Activated T-cell treated with anti-CD3 and anti-CD28 coated beads for 48 hours (primary cell): ENCODE data around the gene TRDMT1.
A peak's percentile ranks its signal among the peaks of the same experiment; 100 is the strongest.

Experiments
- DNase-seq: peaks from one replicate; pipeline ENCODE4 v3.0.0-alpha.2; 2020; ENCODE audit warnings: low read depth

TRDMT1 gene

DNA sequence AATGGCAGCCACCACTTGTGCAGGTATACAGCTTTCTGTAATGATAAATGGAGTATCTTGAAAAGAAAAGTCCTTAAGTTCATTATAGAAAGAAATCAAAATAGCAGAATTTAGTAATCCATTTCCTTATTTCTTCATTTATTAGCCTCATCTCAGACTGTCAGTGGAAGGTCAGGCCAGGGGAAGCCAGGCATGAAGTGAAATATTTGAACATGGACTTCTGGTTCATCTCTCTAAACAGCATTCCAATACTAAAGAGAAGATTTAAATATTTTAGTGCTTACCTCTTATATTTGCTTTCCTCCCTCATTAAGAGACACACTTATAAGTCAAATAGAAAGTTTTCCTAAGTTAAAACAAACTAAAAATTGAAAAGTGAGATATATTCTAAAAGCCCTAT, 26.8 kb downstream of the TRDMT1 start:
- no peak for DNase-seq

DNA sequence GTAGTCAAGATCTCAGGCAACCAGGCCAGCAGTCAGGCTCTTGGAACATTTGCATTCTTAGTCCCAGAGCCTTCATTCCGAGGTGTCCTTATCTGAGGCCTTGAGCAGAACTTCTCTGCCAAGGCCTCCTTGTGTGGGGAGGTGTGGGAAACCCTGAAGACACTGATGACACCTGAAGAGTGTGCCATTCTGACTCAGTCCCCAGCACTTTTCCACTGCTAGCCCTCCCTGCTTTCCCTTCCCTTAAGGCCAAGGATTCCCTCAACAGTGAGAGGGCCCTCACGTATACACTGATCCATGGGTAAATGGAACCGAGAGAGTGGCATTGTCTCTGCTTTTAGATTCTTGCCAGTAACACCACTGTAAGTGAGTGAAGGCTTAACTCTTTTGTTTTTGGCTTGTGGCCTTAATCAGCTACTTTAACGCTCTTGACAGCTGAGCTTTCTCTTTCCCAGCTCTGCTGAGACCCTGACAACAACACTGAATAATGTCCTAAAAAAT, 30.3 kb downstream of the TRDMT1 start:
- no peak for DNase-seq

DNA sequence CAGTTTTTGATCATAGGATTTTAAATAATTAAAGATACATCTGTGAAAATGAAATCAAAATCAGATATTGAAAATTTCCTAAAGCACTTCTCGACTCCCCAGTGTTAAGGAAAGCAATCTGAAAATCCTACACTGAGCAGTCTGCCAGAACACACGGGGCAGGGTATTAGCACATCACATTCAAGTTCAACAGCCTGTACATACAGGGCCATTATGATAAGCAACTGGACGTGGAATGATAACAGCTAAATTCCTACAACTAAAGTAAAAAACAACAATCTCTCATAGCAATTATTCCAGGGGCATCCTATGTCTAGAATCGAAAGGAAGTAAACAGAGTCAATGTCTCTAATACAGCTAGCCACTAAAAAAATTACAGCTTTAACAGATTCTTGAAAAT, 31.7 kb downstream of the TRDMT1 start:
- DNase-seq = no peak

DNA sequence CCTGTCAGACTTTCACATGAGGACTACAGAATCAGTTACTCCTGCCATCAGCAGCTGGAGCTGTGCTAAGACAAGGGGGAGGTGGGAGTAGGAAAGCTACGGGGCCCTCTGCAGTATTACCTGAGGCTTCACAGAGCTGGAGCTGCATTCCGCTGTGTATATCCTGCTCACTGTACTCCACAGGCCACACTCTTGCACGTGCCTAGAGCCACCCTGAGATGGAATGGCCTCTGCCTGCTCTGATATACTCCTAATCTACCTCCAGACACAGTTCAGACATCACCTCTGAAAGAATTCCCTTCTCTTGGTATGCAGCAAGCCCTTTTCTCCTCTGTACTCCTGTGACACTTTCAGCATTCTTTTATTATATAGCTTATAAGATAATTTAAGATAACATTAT, 34.8 kb downstream of the TRDMT1 start:
- no peak for DNase-seq

DNA sequence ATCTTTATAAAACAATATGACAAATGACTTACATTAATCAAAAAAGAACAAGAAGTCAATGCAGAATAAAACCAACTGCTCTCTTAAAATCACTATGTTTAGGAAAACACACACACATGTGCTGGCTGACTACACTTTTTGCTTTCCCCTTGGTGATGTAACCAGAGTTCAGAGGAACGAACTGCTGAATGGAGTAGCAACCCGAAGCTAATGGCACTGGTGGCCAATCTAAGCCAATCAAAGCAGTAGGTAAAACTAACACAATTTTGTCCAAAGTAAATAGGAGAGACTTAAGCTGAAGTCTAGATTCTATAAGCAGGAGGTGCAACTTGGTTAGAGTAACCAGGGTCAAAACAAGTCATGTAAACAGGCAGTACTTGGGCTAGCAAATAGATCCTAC, 38.6 kb downstream of the TRDMT1 start:
- DNase-seq = no peak

DNA sequence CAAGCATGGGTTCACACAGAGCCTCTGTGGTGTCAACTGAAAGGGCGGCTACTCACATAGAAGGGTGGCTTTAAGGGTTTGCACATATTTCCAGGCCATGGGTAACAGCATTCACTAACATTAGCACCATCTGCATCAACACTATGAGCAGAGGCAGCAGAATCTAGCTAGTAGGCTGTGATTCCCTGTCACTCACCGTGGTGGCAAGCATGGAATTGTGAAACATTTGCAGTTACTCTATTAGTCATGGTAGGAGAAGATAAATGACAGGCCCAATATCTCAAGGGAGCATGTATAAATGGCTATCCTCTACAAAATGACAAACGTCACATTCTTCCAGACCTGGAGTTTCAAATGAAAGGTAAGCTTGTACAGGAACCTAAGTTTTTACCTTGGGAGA, 39.7 kb downstream of the TRDMT1 start:
- no peak for DNase-seq

DNA sequence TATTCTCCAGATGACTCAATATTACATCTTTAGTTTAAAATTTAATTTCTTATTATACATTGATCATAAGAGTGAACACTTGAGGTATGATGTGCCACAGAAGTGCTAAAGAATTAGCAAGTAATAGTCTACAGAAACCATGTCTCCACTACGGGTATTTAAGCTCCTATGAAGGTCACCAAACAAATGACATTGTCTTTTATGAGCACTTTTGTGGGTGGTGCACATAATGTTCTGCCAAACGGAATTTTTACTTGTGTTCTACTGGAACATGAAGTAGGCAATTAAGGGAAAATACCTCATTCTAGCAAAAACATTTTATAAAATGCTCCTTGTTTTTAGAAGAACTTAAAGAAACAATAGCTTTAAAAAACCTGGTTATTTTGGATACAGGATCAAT, 44.4 kb downstream of the TRDMT1 start:
- no peak for DNase-seq

DNA sequence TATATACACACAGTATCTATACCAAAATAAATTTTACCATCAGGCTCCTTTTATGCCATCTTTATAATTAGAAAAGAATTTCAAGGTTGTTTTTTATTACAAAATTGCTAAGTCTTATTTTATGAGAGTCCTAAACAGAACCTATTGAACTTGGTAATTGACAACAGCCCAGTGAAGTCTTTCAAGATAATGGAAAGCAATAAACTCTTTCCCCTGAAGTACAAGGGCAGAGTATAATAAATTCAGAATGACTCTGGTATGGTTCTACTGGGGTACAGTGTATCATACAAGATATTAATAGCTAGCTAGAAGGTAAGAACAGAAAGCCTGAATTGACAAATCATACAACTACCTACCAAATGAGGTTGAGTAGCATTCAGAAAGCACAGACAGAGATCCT, 45.6 kb downstream of the TRDMT1 start:
- DNase-seq = no peak

DNA sequence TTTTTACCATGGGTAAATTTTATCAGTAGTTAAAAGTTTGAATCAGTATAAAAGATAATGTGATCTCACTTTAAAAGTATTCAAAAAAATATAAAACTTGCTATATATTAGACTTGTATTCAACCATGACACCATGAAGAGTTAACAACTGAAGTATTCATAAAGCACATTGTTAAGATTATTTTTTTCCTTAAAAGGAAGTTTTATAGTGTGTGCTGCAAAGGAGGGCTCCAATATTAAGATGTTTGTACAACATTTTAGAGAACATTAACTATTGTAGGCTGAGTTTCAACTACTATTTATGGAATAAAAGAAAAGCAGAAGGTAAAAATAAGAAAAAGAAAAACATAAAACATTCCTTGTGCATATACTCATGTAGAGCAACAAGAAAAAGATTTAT, 47.4 kb downstream of the TRDMT1 start:
- DNase-seq = no peak

DNA sequence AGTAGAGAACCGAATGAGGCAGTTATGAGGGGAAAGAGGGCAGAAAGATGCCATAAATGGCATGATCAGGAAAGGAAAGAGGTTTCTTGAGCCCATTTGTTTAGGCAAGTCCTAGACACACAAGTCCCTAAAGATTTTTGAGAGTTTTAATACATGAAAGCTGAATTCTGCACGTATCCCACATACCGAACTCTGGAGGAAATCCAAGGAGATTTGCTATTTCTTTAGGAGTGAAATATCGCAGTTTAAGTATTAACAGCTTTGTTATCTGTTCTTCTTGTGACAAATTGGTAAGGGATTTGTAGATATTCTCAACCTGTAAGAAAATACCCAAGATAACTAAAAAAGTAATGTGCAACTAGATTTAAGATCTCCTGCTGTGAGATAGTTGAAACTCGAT, 48.2 kb downstream of the TRDMT1 start:
- DNase-seq = no peak

DNA sequence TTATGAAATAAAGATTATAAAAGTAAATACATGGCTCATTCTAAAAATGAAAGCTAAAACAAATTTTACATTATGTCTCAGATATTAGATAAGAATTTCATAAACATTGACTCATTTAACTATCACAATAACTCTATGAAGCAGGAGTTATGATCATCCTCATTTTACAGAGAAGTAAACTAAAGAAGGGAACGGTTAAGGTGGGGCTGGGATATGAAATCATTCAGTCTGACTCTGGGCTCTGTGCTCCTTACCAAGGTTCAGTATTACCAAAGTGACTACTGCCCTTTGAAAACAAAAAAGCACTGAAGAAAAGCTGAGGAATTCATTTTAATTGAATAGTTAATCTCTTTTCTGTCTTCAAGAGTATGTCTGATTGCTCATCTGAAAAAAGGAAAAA, 49.8 kb downstream of the TRDMT1 start:
- no peak for DNase-seq

DNA sequence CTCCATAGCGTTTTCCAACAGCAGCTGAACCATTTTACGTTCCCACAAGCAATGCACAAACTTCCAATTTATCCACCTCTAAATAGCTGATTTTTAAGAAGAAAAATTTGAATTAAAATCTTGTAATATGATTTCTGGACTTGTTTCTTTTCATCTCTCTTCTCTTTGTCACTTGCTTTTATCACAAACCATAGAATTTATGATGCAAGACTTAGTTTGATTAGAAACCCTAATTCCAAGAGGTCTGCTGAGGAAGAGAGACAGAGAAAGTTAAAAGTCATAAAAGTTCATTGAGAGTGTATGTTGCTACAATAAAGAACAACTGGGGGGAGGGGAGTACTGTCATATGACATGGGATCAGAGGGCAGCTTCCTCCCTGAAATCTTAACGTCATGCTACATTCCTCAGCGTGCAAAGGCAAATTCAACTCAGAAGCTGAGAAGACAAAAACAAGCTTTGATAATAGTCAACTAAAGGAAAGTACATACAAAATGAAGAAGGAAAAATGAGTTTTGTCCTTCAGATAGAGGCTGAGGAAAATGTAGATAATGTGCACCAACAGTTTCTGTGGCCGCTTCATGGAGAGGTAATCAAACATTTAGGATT, 53.5 kb downstream of the TRDMT1 start:
- DNase-seq = no peak

DNA sequence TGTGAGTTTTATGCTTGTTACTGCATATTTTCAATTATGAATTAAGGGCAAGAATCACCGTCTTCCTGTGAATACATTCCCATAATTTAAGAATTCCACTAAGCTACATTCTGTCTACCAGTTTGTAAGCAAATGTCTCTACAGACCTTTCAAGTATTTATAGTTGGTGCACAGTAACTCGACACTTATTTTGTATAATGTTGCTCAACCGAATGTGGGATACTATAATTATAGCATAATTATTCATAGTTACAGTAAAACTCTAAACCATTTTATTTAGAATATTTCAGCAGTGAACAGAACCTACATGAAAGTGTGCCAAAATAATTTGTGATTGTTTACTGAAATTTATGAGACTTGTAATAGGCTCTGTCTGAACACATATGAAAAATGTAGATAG, 54.6 kb downstream of the TRDMT1 start:
- DNase-seq = no peak

DNA sequence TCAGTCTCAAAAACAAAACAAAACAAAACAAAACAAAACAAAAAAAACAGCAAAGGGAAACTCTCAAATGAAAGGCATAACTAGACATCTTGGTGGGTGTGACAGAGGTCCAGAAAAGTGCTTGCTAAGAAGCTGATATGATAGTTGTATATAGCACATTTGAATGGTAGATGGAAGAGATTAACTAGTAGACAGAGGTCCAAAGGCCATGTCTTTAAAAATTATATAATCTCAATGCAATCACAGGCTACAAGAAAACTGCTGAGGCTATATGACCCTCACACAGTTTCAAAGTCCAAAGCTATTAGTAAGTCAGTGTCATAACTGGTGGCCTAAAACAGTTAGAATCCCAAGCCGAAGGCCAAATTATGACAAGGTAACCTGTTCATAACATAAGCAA, 56.2 kb downstream of the TRDMT1 start:
- DNase-seq = no peak

DNA sequence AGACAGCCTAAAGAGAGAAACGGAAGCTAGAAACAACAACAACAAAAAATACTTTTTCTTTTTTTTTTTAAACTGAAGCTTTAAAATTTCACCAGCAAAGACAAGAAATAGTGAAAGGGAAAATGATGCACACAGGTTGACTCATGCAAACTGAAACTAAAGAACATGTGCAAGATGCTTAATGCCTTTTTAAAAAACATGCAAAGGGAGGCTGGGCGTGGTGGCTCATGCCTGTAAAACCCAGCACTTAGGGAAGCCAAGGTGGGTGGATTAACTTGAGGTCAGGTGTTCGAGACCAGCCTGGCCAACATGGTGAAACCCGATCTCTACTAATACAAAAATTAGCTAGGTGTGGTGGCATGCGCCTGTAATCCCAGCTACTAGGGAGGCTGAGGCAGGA, 56.7 kb downstream of the TRDMT1 start:
- DNase-seq = peak; percentile 50

DNA sequence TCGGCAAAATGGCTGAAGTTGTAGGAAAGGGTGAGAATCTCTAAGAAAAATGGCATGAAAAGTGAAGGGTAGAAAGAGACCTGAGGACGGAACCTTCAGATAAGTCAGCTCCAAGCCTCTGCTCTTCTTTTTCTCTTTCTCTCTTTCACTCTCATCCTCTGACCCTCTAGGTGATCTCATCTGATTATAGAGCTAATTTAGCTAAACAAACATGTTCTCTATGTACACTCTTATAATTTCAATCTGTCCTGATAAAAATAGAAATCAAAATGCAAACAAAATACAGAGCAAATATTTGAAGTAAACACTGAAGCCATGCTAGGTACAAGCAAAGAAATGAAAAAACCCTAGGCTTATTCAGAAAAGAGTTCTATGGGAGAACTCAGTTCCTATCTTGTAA, 57.4 kb downstream of the TRDMT1 start:
- DNase-seq = no peak

DNA sequence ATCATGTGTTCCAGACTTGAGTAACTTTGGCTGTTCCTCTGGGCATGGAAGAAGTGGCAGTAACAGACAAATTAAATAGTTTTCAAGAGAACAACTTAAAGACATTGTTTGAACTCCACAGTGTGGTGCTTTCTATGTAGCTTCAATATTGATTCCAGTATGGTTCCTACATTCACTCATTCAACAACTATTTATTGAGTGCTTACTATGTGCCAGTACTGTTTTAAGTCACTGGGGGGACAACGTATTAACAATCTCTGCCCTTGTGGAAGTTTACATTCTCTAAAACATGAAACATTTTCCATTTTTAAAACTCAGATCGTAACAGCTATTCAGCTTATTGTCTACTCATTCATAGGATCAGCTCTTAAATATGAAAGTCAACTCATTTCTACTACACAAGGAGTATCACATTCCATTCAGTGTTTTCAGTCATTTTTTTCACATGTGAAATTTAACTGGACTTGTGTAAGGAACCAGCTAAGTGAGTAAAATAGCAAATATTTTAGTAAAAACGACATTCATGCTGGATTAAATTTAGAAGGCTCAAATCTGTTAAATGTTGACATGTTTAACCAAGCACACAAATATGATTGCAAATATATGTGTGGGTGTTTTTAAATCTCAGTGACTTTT, 58.3 kb downstream of the TRDMT1 start:
- no peak for DNase-seq

DNA sequence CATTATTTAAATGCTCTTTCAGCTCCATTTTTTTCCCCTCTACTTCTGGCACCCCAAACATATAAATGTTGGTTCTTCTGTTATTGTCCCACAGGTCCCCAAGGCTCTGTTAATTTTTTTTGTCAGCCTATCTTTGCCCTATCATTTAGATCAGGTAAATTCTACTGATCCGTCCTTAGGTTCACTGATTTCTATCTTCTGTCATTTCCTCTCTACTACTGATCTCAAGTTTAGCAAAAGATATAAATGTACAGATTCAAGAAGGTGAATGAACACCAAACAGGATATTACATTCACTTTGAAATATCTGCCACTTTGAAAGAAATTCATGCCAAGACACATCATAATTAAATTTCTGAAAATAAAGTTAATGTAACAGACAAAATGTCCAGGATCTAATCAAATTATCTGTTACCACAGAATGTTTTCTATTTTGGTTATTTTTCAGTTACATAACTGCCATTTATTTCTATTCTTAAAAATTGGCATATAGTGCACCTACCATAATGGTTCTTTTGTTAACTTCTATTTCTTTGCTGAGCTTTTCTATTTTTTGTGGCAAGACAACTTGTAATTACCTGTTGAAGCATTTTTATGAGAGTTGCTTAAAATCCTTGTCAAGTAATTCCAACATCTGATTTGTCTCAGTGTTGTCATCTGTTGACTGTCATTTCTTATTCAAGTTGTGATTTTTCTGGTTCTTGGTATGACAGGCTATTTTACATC, 59.8 kb downstream of the TRDMT1 start:
- DNase-seq = no peak

DNA sequence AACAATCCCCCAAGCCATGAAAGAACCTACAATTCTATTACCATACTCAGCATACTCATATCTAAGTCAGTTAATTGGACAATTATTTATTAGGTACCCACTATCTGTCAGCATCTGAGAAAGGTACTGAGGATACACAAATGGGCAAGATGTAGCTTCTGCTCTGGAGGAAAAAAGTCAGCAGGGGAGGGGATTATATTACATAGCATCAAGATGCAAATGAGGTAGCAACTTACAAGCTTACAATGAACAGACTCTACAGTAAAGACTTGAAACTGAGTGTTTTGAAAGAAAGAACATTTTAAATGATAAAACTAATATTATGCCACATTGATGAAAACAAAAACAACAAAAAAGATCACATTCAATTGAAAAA, 61.1 kb downstream of the TRDMT1 start:
- no peak for DNase-seq

DNA sequence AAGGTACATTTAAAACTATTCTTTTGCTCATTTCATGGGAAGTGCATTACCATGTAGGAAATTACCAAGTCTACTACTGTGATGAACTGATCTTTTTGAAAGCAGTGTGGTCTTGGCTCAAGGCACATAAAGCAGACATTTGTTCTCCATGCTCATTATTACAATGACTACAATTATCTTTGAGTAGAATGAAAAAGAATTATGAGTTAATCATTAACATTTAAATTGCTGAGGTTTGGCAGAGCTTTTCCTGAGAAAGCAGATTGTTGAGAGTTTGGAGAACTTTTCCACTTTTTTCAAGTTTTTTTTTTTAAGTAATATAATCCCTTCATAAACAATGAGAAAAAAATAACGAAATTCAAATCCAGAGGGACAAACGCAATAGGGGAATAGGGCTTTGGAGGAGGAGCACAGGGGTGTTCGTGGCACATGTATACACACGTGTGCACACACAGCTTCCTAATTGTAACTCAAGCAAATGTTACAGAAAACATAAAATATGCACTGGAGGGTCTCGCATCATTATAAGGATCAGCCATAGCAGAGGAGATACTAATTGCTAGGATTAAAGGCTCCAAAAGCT, 62.9 kb downstream of the TRDMT1 start:
- DNase-seq = no peak

DNA sequence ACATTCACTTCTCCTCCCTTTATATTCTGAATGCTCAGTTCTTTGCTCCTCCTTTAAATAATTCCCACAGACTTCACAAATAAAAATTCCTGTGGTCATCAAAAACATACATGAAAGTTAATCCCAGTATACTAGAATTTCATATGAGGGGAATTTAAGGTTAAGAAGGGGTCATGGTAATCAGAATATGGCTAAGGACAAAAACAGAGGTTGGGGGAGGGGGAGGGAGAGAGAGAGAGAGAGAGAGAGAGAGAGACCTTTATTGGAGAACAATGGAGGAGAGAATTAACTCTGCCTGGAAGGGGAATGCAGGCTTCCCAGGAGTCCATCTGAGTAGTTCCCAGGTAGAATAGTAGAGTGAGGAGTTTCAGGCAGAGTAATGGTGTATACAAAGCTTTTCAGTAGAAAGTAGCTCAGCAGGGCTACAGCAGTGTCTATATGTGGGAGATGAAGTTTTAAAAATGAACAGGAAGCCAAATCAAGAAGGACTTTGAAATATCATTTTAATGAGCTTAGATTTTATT, 66.7 kb downstream of the TRDMT1 start:
- no peak for DNase-seq

DNA sequence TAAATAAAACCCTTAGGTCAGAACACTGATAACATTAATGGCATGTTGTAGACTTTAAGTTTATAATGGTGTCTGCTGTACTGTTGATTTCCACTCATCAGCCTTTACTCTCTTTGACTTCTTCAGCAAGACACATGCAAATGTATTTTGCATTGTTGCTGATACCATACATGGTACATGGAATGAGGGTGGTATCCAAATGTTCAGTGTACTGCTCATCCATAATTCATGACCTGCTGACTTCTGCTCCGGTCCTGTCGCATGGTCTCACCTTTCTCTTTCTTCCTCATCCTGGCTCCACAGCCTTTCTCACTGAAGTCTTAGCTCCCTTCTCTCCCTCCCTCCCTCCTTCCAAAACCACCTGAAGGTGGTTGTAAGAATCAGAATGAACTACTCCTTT, 67.2 kb downstream of the TRDMT1 start:
- no peak for DNase-seq

DNA sequence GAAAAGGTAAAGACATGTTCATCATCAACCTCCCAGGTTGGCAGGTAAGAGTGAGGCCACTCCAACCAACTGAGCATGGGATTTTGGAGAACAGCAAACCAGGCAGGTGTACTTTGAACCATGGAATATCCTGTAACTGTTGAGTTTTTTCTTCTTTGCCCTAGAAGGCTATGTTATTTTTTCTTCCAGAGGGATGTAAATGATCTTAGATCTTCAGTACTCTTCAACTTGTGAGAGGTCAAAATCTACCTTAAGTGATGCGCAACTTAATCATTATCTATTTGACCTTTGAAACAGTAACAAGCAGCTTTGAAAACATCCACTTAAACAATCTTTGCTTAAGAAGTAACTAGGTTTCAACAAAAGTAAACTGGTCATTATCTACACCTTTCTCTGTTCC, 71.7 kb downstream of the TRDMT1 start, which contains the start of gene CUBN:
TSS of gene CUBN (minus strand) at position 71 of the 400 bp plus-strand sequence. CDS start at position 25, 46 bp downstream.
- DNase-seq = no peak
